Lower leg skin (tissue), 4 donors: ENCODE results near the gene MT1M. TPM values are rescaled to one million over a fixed set of nuclear protein-coding genes. Genes with fewer than 3 reads are reported as not detected.
"Not testable (repeated sequence)": the region's sequence is repeated elsewhere in the genome, so short reads cannot be mapped to it uniquely, and the experiment has no call there.

Experiments used
- DNase-seq, 2 donors: peaks; one replicate each; pipeline ENCODE4 v3.0.0-alpha.2; 2019; ENCODE audit warnings: low spot score in 2 of 2
- H3K4me3 ChIP-seq: fragments of 200-600 bp; sonication (generic); 2 replicates; pipeline ENCODE4 v1.5.1; 2017; ENCODE audit warnings: mild to moderate bottlenecking, low read depth; ENCODE audit not compliant: poor library complexity, severe bottlenecking
- CTCF ChIP-seq, 3 donors: fragments of 450-650 bp; IDR thresholded peaks; one replicate each; pipeline ENCODE4 v1.5.1; 2016; ENCODE audit warnings: antibody characterized with exemption in 3 of 3, mild to moderate bottlenecking in 3 of 3, moderate library complexity in 2 of 3
- POLR2A ChIP-seq, 2 donors: fragments of 450-650 bp; IDR thresholded peaks; one replicate each; pipeline ENCODE4 v1.6.1; 2016 to 2017; ENCODE audit warnings: antibody characterized with exemption in 2 of 2, mild to moderate bottlenecking in 1 of 2, moderate library complexity in 1 of 2
- WGBS, 2 donors: methylation state at CpG; one replicate each; pipeline ENCODE4 v1.1.5; 2018; 5-methylcytosine and 5-hydroxymethylcytosine counted together
- intact Hi-C: fragments of 100-400 bp; cut with DNase I; formaldehyde crosslinking; loops from one replicate; pipeline ENCODE4 v1.15.0; 2023; ENCODE audit warnings: low total_unique reads
- total RNA-seq, 4 donors: library from RNA; depleted of rRNA; stranded (reverse); fragments of >200 nt; gene quantifications; one replicate each; pipeline ENCODE4 v1.1.0, GENCODE V29; 2016

The MT1M gene
- total RNA-seq, 4 donors from 2014 or later: 14.1 to 29.7 (median 17.1) TPM

GRCh38 chr16:56620339-56620897, 12.0 kb upstream of the MT1M start:
- intact Hi-C loops: no loop called here
- WGBS, 2 donors: 88 to 93% methylated on average over 7 to 8 of the region's 8 CpGs
- no peak overlapping the region for H3K4me3 ChIP-seq
- no peak for TF ChIP-seq CTCF (IDR thresholded peaks at IDR 0.05)
- no peak for TF ChIP-seq POLR2A (IDR thresholded peaks at IDR 0.05)
- DNase-seq: no peak

GRCh38 chr16:56621665-56622445, 10.6 kb upstream of the MT1M start:
- 84 to 86% methylated on average over 4 of the region's 4 CpGs for WGBS, 2 donors
- H3K4me3 ChIP-seq, DNase-seq, intact Hi-C loops: not testable (repeated sequence)

- intact Hi-C loops, H3K4me3 ChIP-seq, DNase-seq: not testable (repeated sequence)
- 95 to 96% methylated on average over 5 of the region's 5 CpGs for WGBS, 2 donors
These were observed 9.3 kb upstream of the MT1M start for GRCh38 chr16:56623184-56623583.

GRCh38 chr16:56623637-56624036, 8.8 kb upstream of the MT1M start:
- H3K4me3 ChIP-seq: no peak overlapping the region
- TF ChIP-seq POLR2A (IDR thresholded peaks at IDR 0.05): no peak
- no peak for TF ChIP-seq CTCF (IDR thresholded peaks at IDR 0.05)
- no peak for DNase-seq
- intact Hi-C loops: no loop called here
- WGBS, 2 donors: 91 to 93% methylated on average over 2 of the region's 2 CpGs

GRCh38 chr16:56625140-56625942, 7.1 kb upstream of the MT1M start, which contains the start of gene MT1E:
MT1E (plus strand) TSS chr16:56625781; CDS start chr16:56625852, 71 bp downstream.
- H3K4me3 ChIP-seq: peak within 1 kb of the TSS; percentile 39
- TF ChIP-seq POLR2A (IDR thresholded peaks at IDR 0.05): peak in 1 of 2 donors; percentile 42
- TF ChIP-seq CTCF (IDR thresholded peaks at IDR 0.05): no peak
- intact Hi-C loops: no loop called here
- DNase-seq: peak; percentile 66 to 96
- WGBS, 2 donors: 2 to 3% methylated on average over 46 to 52 of the region's 62 CpGs

GRCh38 chr16:56625943-56626654, 6.4 kb upstream of the MT1M start:
- TF ChIP-seq CTCF (IDR thresholded peaks at IDR 0.05): no peak
- 13 to 20% methylated on average over 16 of the region's 16 CpGs for WGBS, 2 donors
- intact Hi-C loops: no loop called here
- peak; percentile 47 to 91 for DNase-seq
- peak overlapping the region; percentile 39 for H3K4me3 ChIP-seq
